HG03571 (cell line): ENCODE results near the gene CBLN3.

Experiments
- ATAC-seq: cut with Tn5 transposase; IDR thresholded peaks from one replicate; pipeline ENCODE4 v1.9.1; 2021; ENCODE audit not compliant: unreplicated experiment

CBLN3 gene

DNA sequence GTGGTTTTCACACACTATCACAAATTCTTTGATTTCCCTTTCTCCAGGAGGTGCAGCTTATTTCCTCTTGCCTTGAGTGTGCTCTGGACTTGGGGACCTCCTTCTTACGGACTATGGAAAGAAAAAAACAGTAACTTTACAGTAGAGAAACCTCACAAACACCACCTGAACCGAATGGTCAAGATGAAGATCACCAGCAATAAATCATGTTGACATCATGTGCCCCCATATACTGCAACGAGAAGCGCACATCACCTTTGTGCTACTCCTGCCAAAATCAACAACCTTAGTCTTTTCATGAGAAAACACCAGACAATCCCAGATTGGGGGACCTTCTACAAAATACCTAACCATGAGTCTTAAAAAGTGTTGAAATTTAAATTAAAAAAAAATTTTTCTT lies 43.9 kb downstream of the CBLN3 start:
- no peak for ATAC-seq

GRCh38 chr14:24384169-24384568 lies 45.3 kb downstream of the CBLN3 start:
- ATAC-seq, result no peak

- ATAC-seq, result no peak
Measured at GRCh38 chr14:24382064-24382371, 47.5 kb downstream of the CBLN3 start.

DNA sequence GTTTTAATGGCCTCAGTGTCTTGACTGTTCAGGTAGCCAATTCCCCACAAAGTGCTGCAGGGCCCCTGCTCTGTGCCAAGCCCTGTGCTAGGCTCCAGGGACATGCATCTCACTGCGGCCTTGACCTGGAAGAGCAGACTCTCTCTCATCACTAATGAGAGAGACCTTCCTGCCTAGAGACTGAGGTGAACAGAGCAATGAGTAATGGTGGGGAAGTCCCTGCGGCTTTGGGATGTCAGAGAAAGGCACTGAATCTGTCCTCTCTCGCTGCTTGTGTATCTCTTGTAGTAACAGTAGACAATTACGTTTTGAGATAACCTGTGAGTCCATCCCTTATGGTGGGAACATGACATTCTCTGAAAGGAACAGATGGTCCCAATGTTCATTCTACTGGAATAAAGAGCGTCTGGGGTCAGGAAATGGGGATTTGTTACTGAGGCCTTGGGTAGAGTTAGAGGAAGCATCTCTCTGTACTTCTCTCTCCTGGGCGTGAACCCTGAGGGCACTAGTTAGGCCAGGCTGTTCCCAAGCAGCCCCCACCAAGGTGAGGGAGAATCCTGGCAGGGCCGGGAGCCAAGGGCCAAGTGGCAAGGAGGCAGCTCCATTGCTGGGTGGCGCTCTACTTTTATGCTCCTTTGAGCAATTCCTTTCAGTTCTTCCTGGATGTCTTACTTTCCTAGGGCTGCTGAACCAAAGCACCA lies 48.0 kb downstream of the CBLN3 start:
- no peak for ATAC-seq

DNA sequence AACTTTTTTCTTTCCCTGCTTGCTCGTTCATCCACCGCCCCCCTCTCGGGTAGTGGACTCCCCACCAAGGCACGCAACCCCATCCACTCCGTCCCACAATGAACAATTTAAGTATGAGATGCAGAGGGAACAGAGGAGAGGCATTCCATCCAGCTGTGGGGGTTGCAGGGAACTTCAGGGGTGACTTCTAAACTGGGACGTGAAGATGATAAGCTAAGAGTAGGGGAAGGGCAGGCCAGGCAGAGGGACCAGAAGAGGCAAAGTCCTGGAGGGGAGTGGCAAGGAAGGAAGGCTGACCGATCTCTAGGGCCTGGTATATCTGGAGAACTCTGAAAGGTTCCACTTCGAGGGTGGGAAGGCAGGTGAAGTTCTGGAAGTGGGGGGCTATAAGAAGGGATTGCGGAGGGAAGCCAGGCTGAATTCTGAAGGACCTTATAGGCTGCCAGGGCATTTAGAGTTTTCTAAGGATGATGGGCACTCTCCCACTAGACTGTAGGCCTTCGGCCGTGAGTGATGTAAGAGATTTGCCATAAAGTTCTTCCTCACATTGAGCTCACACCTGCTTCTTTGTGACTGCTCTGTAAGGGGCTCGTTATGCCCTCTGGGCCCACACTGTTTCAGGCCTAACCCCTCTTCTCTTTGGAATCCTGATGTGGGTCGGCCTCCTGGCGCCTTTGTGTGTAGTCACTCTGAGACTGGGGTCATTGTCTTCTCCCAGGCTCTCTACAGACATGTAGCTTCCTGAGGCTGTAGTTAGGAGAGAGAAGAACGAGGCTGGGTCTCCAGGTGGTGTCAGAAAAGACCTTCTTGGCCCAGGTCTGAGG lies 49.3 kb downstream of the CBLN3 start:
- ATAC-seq, result no peak

GRCh38 chr14:24378981-24379906 lies 50.2 kb downstream of the CBLN3 start:
- ATAC-seq, result no peak

DNA sequence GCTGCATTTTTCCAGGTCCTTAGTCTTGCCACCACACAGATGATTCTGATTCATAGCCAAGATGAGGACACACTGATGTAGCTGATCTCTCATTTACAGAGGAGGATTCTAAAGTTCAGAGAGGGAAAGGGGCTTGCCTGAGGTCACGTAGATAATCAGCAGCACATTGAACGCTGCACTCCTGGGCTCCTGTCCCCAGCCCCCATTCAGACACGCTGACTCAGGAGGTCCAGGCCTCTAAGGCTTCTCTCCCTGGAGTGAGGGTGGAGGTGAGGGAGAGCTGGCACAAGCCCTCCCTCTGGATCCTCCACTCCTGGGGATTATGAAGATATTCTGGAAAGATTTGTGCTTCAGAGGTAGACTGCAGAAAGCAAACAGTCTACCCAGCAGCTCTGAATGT lies 51.1 kb downstream of the CBLN3 start:
- no peak for ATAC-seq

- no peak for ATAC-seq
Measured at GRCh38 chr14:24377657-24378056, 51.8 kb downstream of the CBLN3 start.

GRCh38 chr14:24377126-24377525 lies 52.3 kb downstream of the CBLN3 start:
- ATAC-seq, result no peak
